ENCODE measurements around the gene CROCC2.

The CROCC2 gene

DNA sequence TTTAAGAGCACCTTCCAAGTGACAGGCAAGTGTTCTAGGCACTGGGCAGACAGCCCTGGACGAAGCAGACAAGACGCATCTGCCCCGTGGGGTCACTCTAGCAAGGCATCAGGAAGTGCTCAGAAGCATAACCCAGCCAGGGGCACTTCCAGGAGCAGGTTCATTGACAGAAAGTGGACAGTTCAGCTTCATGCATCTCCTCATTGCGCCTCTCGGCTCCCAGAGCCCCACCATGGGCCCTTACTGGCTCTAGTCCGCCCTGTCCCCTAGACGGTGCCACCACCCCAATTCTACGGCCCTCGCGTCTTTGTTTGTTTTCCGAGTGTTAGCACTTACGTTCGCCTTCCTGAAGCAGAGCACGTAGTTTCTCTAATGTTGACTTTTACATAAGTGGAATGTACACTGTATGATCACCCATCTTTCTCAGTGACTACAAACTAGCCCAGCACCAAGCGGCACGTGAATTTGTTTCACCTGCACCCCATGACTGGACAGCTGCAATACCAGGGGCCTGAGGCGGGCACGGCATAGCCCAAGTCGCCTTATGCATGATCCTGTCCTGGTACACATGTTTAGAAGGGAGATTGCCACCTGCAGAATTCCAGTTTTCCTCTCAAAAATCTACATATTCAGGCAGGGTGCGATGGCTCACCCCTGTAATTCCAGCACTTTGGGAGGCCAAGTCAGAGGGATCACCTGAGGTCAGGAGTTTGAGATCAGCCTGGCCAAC, 125.5 kb downstream of the CROCC2 start:
- no peak for FAIRE-seq

DNA sequence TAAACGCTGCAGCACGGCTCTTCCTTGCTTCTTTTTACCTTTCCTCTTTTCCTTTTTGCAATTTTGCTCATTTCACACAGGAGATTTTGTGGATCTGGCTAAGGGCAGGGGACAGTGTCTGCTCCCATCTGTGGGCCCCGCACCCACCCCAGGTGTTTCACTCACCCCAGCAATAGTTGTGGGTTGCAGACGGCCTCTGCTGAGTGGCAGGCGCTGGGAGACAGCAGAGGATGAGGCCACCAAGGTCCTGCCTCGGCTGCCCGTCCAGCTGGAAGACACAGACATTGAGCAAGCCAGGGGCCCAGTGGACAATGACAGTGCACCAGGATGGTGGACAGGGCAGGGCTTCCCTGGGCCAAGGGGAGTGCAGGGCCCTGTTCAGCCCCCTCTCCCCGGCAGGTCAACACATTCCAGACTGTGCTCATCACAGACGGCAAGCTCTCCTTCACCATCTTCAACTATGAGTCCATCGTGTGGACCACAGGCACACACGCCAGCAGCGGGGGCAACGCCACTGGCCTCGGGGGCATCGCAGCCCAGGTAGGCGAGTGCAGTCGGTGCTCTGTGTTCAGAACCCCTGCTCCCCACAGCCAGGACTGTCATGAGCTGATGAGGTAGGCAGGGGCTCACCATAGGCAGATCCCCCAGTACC, 127.3 kb downstream of the CROCC2 start:
- FAIRE-seq, result no peak
- no peak for DNase-seq (ENCODE audit: insufficient read length)
- TF ChIP-seq POLR2A (IDR thresholded peaks at IDR 0.05; ENCODE audit: low read depth, low read length) (no peak), POLR2AphosphoS5 (IDR thresholded peaks at IDR 0.05; ENCODE audit: low read depth, low read length) (no peak), TAF1 (IDR thresholded peaks at IDR 0.05; ENCODE audit: borderline replicate concordance, low read depth, low read length) (no peak)

More for the DNA sequence above, 125.5 kb downstream of the CROCC2 start:
- TF ChIP-seq POLR2A (IDR thresholded peaks at IDR 0.05; ENCODE audit: low read depth, low read length) (no peak), POLR2AphosphoS5 (IDR thresholded peaks at IDR 0.05; ENCODE audit: low read depth, low read length) (no peak)
- no peak for DNase-seq (ENCODE audit: insufficient read length)

DNA sequence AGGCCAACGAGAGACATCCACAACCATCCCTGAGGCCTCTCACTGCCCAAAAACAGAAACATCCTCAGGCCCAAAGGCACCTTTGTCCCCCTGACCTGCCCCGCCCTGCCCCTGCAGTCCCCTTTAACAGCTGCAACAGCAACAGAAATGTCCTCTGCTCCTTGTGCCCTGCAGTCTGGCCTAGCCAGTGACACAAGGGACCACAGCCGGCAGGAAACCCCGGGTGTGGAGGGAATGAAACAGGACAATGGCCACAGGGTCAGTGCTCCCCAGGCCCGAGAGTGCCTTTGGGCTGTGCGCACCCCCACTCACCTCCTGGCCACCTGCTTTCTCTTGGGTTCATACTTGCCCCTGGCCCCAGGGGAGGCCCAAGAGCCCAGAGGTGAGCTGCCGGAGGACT, 127.9 kb downstream of the CROCC2 start:
- no peak for FAIRE-seq
- TF ChIP-seq TAF1 (IDR thresholded peaks at IDR 0.05; ENCODE audit: borderline replicate concordance, low read depth, low read length) (no peak), POLR2AphosphoS5 (IDR thresholded peaks at IDR 0.05; ENCODE audit: low read depth, low read length) (no peak), POLR2A (IDR thresholded peaks at IDR 0.05; ENCODE audit: low read depth, low read length) (no peak)
- no peak for DNase-seq (ENCODE audit: insufficient read length)

DNA sequence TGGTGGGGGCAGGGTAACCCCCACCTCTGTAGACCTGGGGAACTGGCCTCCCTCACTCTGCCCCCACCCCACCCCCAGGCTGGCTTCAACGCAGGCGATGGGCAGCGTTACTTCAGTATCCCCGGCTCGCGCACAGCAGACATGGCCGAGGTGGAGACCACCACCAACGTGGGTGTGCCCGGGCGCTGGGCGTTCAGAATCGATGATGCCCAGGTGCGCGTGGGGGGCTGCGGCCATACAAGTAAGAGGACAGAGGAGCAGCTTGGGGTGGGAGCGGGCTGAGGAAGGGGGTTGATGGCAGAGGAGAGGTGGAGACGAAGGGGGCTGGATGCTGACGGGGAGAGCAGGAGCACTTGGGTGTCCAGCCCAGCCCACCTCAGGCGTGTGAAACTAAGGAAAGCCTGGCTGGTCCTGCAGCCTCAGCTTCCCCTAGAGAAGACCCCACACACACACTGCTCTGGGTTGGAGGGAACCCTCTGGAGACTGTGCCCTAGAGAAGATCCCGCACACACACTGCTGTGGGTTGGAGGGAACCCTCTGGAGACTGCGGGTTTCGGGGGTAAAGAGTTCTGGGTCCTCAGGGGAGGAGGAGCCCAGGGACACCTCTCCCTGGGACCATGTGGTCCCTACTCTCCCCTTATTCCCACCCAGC, 128.5 kb downstream of the CROCC2 start:
- TF ChIP-seq POLR2AphosphoS5 (IDR thresholded peaks at IDR 0.05; ENCODE audit: low read depth, low read length) (no peak), POLR2A (IDR thresholded peaks at IDR 0.05; ENCODE audit: low read depth, low read length) (no peak), TAF1 (IDR thresholded peaks at IDR 0.05; ENCODE audit: borderline replicate concordance, low read depth, low read length) (no peak)
- FAIRE-seq, result no peak
- no peak for DNase-seq (ENCODE audit: insufficient read length)

DNA sequence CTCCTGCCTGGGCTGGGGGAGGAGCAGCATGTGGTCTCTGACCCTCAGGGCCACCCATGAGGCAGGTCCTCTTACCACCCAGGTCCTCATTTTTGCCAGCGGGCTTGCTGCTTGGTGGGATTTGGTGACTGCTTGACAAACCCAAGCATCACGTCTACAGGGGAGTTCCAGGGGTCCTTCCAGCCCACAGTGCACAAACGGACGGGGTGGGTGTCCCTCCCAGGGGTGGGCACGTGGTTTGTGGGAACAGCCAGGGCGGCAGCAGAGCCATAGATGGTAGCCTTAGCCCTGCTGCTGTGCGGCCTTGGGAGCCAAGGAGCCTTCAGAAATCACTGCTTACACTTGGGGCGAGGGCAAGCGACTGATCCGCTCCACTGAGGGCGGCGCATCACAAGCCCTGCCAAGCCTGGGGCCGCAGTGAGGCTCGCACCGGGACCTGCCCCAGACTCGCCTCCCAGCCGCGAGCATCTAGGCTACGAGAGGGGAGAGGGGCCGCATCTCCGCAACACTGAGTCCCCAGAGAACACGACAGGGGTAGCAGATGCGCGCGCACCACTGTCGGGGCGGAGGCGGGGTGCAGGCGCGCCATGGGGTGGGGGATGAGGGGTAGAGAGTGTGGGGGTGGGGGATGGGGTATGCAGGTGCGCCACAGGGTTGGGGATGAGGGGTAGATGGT, 129.1 kb downstream of the CROCC2 start:
- TF ChIP-seq POLR2A (IDR thresholded peaks at IDR 0.05; ENCODE audit: low read depth, low read length) (no peak), TAF1 (IDR thresholded peaks at IDR 0.05; ENCODE audit: borderline replicate concordance, low read depth, low read length) (no peak), POLR2AphosphoS5 (IDR thresholded peaks at IDR 0.05; ENCODE audit: low read depth, low read length) (no peak)
- DNase-seq (ENCODE audit: insufficient read length), result no peak
- no peak for FAIRE-seq

DNA sequence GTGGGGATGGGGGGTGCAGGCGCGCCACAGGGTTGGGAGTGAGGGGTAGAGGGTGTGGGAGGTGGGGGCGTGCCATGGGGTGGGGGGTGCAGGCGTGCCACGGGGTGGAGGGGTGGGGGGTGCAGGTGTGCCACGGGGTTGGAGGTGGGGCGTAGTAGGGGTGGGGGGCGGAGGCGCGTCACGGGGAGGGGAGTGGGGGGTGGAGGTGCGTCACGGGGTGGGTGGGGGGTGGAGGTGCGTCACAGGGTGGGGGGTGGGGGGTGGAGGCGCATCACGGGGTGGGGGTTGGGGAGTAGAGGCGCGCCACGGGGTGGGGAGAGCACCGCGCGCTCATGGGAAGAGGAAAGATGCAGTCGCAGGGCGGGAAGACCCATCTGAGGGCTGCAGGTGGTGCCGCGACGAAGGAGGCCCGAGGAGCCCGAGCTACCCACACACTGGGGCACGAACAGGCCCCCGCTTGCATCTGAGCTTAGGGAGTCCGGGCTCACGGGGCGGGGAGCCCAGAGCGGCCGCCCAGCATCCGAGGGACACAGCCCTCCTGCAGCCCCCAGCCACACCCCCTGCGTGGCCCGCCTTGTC, 129.8 kb downstream of the CROCC2 start:
- FAIRE-seq (no peak), DNase-seq (ENCODE audit: insufficient read length) (peak; percentile 53)
- TF ChIP-seq POLR2A (IDR thresholded peaks at IDR 0.05; ENCODE audit: low read depth, low read length), result no peak
- no peak for TF ChIP-seq POLR2AphosphoS5 (IDR thresholded peaks at IDR 0.05; ENCODE audit: low read depth, low read length)
- no peak for TF ChIP-seq TAF1 (IDR thresholded peaks at IDR 0.05; ENCODE audit: borderline replicate concordance, low read depth, low read length)

DNA sequence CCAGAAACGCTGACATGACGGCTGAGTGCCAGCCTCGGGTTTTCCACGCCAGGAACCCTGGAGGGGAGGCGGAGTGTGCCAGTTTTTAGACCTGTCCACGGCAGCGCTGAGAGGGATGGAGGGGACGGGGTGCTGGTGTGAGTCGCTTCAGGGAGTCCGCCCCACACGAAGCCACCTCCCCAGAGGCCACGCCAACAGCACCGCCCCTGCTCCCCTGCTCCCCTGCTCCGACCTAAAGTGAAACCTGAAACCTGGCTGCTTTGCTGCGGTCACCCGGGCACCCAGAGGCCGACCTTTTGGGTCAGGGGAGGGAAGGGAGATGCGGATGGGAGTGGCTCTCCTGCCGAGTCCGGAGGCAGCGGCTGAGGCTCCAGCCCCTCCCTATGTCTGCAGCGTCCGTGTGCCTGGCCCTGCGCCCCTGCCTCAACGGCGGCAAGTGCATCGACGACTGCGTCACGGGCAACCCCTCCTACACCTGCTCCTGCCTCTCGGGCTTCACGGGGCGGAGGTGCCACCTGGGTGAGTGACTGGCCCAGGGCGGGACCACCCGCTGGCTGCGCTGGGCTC, 130.3 kb downstream of the CROCC2 start:
- DNase-seq (ENCODE audit: insufficient read length) (peak; percentile 85), FAIRE-seq (peak; percentile 90)
- TF ChIP-seq TAF1 (IDR thresholded peaks at IDR 0.05; ENCODE audit: borderline replicate concordance, low read depth, low read length) (no peak), POLR2A (IDR thresholded peaks at IDR 0.05; ENCODE audit: low read depth, low read length) (no peak), POLR2AphosphoS5 (IDR thresholded peaks at IDR 0.05; ENCODE audit: low read depth, low read length) (no peak)

DNA sequence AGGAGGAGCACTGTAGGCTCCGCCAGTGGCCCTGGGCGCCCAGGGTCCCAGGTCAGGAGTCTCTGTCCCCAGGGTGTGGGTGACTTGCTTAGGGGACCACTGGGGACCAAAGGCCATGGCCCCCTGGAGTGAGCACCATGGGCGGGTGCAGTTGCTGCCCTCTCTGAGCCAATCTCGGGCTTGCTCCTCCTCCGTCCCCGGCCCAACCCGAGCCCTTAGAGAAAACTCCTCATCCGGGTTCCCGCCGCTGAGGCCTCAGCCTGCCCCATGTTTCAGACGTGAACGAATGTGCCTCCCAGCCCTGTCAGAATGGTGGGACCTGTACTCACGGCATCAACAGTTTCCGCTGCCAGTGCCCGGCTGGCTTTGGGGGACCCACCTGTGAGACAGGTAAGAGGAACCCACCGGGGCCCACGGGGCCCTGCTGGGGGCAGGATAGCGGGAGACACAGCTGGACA, 130.9 kb downstream of the CROCC2 start:
- TF ChIP-seq POLR2AphosphoS5 (IDR thresholded peaks at IDR 0.05; ENCODE audit: low read depth, low read length), result no peak
- TF ChIP-seq TAF1 (IDR thresholded peaks at IDR 0.05; ENCODE audit: borderline replicate concordance, low read depth, low read length), result 0 out of 2 replicates have a peak, but pooled peaks have one; percentile 1
- TF ChIP-seq POLR2A (IDR thresholded peaks at IDR 0.05; ENCODE audit: low read depth, low read length), result peak; percentile 40; the same call in 1 of the 2 replicates
- DNase-seq (ENCODE audit: insufficient read length) (peak; percentile 58), FAIRE-seq (peak; percentile 83)

DNA sequence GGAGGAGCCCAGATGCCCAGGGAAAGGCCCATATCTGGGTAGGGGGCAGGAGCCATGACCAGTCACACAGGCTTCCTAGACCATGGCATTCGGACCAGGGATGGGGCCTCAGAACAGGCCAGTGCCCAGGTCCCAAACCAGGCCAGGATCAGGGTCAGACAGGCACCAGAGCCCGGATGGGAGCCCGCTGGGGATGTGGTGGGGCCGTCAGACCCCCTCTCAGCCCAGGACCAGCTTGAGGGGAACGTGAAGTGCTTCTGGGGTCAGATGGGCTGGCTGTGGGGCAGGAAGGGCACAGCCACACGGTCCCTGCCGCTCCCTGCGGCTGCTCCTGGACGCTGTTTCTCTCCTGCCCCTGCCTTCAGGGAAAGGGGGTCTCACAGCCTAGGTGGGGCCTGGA, 131.4 kb downstream of the CROCC2 start:
- FAIRE-seq (no peak), DNase-seq (ENCODE audit: insufficient read length) (no peak)

DNA sequence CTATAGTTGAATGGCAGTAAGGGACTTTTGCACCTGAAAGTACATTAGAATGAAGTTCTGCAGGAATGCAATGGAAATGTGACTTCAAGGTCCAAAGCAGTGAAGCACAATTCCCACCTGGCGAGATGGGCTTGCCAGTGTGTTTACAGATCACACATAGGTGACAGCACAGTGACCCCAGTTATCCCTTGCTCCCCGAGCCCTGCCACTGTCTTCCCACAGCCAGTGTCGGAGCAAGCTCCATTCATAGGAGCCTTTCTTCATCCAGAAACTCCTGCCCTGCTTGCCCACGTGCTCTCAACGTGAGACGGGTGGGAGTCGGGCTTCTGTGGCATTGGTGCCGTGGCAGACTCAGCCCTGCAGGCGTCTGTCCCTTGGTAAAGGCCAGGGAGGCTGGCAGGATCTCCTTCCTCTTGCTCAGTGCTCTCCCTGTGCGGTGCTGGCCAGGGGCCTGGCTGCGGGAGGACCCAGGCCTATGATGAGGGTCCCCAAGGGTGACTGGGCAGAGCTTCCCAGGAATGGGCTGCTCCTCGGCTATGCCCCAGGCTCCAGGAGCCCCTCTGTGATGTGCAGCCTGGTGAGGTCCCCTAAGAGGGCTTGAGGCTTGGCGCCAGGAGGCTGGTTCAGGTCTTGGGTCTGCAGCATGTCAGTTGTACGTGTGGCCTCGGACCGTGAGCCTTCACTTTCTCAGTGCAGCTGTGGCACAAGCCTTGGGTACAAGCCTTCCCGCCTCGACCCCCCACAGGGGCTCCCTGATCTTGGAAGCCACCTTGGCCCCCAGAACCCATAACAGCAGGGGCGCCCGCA, 132.4 kb downstream of the CROCC2 start:
- DNase-seq (ENCODE audit: insufficient read length), result no peak
- FAIRE-seq, result no peak
- TF ChIP-seq POLR2A (IDR thresholded peaks at IDR 0.05; ENCODE audit: low read depth, low read length) (no peak), POLR2AphosphoS5 (IDR thresholded peaks at IDR 0.05; ENCODE audit: low read depth, low read length) (no peak), TAF1 (IDR thresholded peaks at IDR 0.05; ENCODE audit: borderline replicate concordance, low read depth, low read length) (no peak)

More for the DNA sequence above, 131.4 kb downstream of the CROCC2 start:
- TF ChIP-seq POLR2A (IDR thresholded peaks at IDR 0.05; ENCODE audit: low read depth, low read length) (no peak), TAF1 (IDR thresholded peaks at IDR 0.05; ENCODE audit: borderline replicate concordance, low read depth, low read length) (no peak), POLR2AphosphoS5 (IDR thresholded peaks at IDR 0.05; ENCODE audit: low read depth, low read length) (no peak)

Data from GM12892 (cell line).